H1 (cell line): ENCODE measurements around the gene EHD2. TPM values are rescaled to one million over a fixed set of nuclear protein-coding genes. Genes with fewer than 3 reads are reported as not detected.

Experiments
- CTCF ChIA-PET: fragments of 300-600 bp; sonication (Branson Sonifier 250); formaldehyde crosslinking; loops from one replicate; lab custom pipeline; 2021; ENCODE audit not compliant: partially characterized antibody; lab: Charles Lee
- POLR2A ChIA-PET: fragments of 300-600 bp; sonication (Branson Sonifier 250); formaldehyde crosslinking; loops from one replicate; lab custom pipeline; 2021; ENCODE audit warnings: inconsistent platforms; ENCODE audit not compliant: partially characterized antibody; lab: Charles Lee
- DNase-seq, 2 experiments: peaks; one replicate each; pipeline versions ENCODE4 v3.0.0 to v3.0.0-alpha.2; 2010 to 2022; ENCODE audit warnings: low spot score in 2 of 2, low read depth in 1 of 2, mixed read lengths in 1 of 2
- FAIRE-seq: peaks from 2 replicates; lab custom pipeline; 2011; peaks lifted over from hg19 to GRCh38; lab: Jason Lieb, UNC
- H2AFZ ChIP-seq: 2 replicates; pipeline ENCODE4 v1.8.1; 2012; ENCODE audit warnings: low read length, inconsistent platforms
- H2AK5ac ChIP-seq: 2 replicates; pipeline ENCODE4 v1.6.1; 2013; ENCODE audit warnings: low read depth, low read length
- H2BK120ac ChIP-seq: replicated peaks from 2 replicates; pipeline ENCODE3; 2013; ENCODE audit warnings: low read depth, low read length, inconsistent platforms
- H2BK12ac ChIP-seq: 2 replicates; pipeline ENCODE4 v1.6.1; 2013; ENCODE audit warnings: low read depth, low read length
- H2BK15ac ChIP-seq: 2 replicates; pipeline ENCODE4 v1.6.1; 2013; ENCODE audit warnings: low read length
- H2BK20ac ChIP-seq: 2 replicates; pipeline ENCODE4 v1.6.1; 2013; ENCODE audit warnings: low read length
- H2BK5ac ChIP-seq: 2 replicates; pipeline ENCODE4 v1.6.1; 2013; ENCODE audit warnings: low read depth, low read length
- H3K14ac ChIP-seq: 2 replicates; pipeline ENCODE4 v1.6.1; 2013; ENCODE audit warnings: inconsistent platforms; ENCODE audit not compliant: insufficient read length
- H3K18ac ChIP-seq: 2 replicates; pipeline ENCODE4 v1.6.1; 2013; ENCODE audit warnings: low read length; ENCODE audit errors: extremely low read depth
- H3K23ac ChIP-seq: 2 replicates; pipeline ENCODE4 v1.6.1; 2013; ENCODE audit warnings: inconsistent platforms; ENCODE audit not compliant: insufficient read length
- H3K23me2 ChIP-seq: 2 replicates; pipeline ENCODE4 v1.6.1; 2013; ENCODE audit warnings: low read depth, low read length
- H3K27ac ChIP-seq: 2 replicates; pipeline ENCODE4 v1.6.1; 2011; ENCODE audit warnings: low read depth, low read length, inconsistent platforms
- H3K27me3 ChIP-seq, 4 experiments: replicated peaks in 1 of 4; 1 replicate in 1 of 4; 2 replicates in 3 of 4; pipeline versions ENCODE4 v1.6.1 to v1.8.1; 2011 to 2013; ENCODE audit warnings: low read length in 3 of 4, mild to moderate bottlenecking in 3 of 4, inconsistent platforms in 2 of 4, mixed read lengths in 2 of 4, moderate library complexity in 1 of 4; ENCODE audit not compliant: control insufficient read depth in 3 of 4, insufficient read depth in 3 of 4; ENCODE audit errors: extremely low read depth in 1 of 4
- H3K36me3 ChIP-seq, 4 experiments: 2 replicates each; pipeline versions ENCODE4 v1.6.1 to v1.8.1; 2011 to 2013; ENCODE audit warnings: mild to moderate bottlenecking in 4 of 4, low read length in 3 of 4, moderate library complexity in 2 of 4, control low read depth in 1 of 4, inconsistent platforms in 1 of 4; ENCODE audit not compliant: insufficient read depth in 4 of 4, control insufficient read depth in 2 of 4
- H3K4ac ChIP-seq: replicated peaks from 2 replicates; pipeline ENCODE3; 2013; ENCODE audit warnings: low read length, low read depth, mixed read lengths, inconsistent platforms; ENCODE audit not compliant: insufficient read length
- H3K4me1 ChIP-seq, 4 experiments: replicated peaks in 1 of 4; 1 replicate in 1 of 4; 2 replicates in 3 of 4; pipeline versions ENCODE4 v1.6.1 to v1.8.1; 2011 to 2013; ENCODE audit warnings: low read length in 3 of 4, inconsistent platforms in 2 of 4, mixed read lengths in 1 of 4; ENCODE audit not compliant: insufficient read depth in 4 of 4, control insufficient read depth in 3 of 4
- H3K4me2 ChIP-seq, 2 experiments: 2 replicates each; pipeline versions ENCODE4 v1.6.1 to v1.8.1; 2011 to 2013; ENCODE audit warnings: low read depth in 2 of 2, low read length in 2 of 2, control low read depth in 1 of 2, inconsistent platforms in 1 of 2, mild to moderate bottlenecking in 1 of 2; ENCODE audit not compliant: insufficient read depth in 1 of 2
- H3K4me3 ChIP-seq, 4 experiments: fragments of 200-600, 300-600 bp in 1 of 4; sonication (generic), shearing (Covaris generic), sonication (Bioruptor Twin) in 1 of 4; 2 replicates each; pipeline versions ENCODE4 v1.5.1 to v1.8.1; 2011 to 2016; ENCODE audit warnings: low read length in 4 of 4, low read depth in 3 of 4, control low read depth in 2 of 4, inconsistent platforms in 2 of 4, mild to moderate bottlenecking in 2 of 4, mixed read lengths in 1 of 4, moderate library complexity in 1 of 4; ENCODE audit not compliant: insufficient read depth in 2 of 4; ENCODE audit errors: extremely low read depth in 1 of 4
- H3K56ac ChIP-seq: replicated peaks from 2 replicates; pipeline ENCODE3; 2013; ENCODE audit warnings: low read depth, mild to moderate bottlenecking, mixed read lengths, low read length, inconsistent platforms; ENCODE audit not compliant: insufficient read length
- H3K79me1 ChIP-seq: 2 replicates; pipeline ENCODE4 v1.6.1; 2013; ENCODE audit warnings: low read depth, low read length, control low read depth
- H3K79me2 ChIP-seq, 2 experiments: 2 replicates each; pipeline versions ENCODE4 v1.6.1 to v1.8.1; 2012 to 2013; ENCODE audit warnings: low read length in 2 of 2, mild to moderate bottlenecking in 2 of 2, inconsistent platforms in 1 of 2; ENCODE audit not compliant: insufficient read depth in 2 of 2, control insufficient read depth in 1 of 2
- H3K9ac ChIP-seq, 4 experiments: replicated peaks in 1 of 4; 1 replicate in 1 of 4; 2 replicates in 3 of 4; pipeline versions ENCODE4 v1.6.1 to v1.8.1; 2011 to 2013; ENCODE audit warnings: low read depth in 3 of 4, low read length in 3 of 4, control low read depth in 2 of 4, mild to moderate bottlenecking in 2 of 4, moderate library complexity in 2 of 4, inconsistent platforms in 1 of 4; ENCODE audit errors: extremely low read depth in 1 of 4
- H3K9me3 ChIP-seq, 2 experiments: 2 replicates each; pipeline versions ENCODE4 v1.6.1 to v1.8.1; 2012 to 2013; ENCODE audit warnings: mild to moderate bottlenecking in 2 of 2, moderate library complexity in 2 of 2, control low read depth in 1 of 2, inconsistent platforms in 1 of 2, low read depth in 1 of 2, low read length in 1 of 2, mixed read lengths in 1 of 2; ENCODE audit not compliant: insufficient read depth in 2 of 2
- H4K20me1 ChIP-seq, 2 experiments: replicated peaks in 1 of 2; 2 replicates each; pipeline versions ENCODE3 to v1.8.1; 2011 to 2013; ENCODE audit warnings: inconsistent platforms in 2 of 2, low read length in 2 of 2, mild to moderate bottlenecking in 1 of 2; ENCODE audit not compliant: insufficient read depth in 2 of 2, control insufficient read depth in 1 of 2
- H4K5ac ChIP-seq: 2 replicates; pipeline ENCODE4 v1.6.1; 2013; ENCODE audit warnings: low read length, low read depth, mixed read lengths, inconsistent platforms; ENCODE audit not compliant: insufficient read length
- H4K8ac ChIP-seq: 2 replicates; pipeline ENCODE4 v1.8.0; 2013; ENCODE audit warnings: mild to moderate bottlenecking, moderate library complexity, low read length, inconsistent platforms; ENCODE audit not compliant: insufficient read depth; ENCODE audit errors: extremely low read depth
- H4K91ac ChIP-seq: replicated peaks from 2 replicates; pipeline ENCODE3; 2013; ENCODE audit warnings: low read length, mixed read lengths, inconsistent platforms; ENCODE audit not compliant: insufficient read length
- ASH2L ChIP-seq: fragments of 200-600, 300-600 bp; sonication (generic); IDR thresholded peaks from one replicate; pipeline ENCODE4 v1.7.1; 2017; ENCODE audit warnings: low read length
- CBX8 ChIP-seq: fragments of 300-800, 300-1000 bp; sonication (generic); IDR thresholded peaks from 2 replicates; pipeline ENCODE4 v1.7.1; 2016; ENCODE audit warnings: low read depth, low read length, borderline replicate concordance
- GABPA ChIP-seq: IDR thresholded peaks from 2 replicates; pipeline ENCODE4 v1.6.1; 2011; ENCODE audit warnings: mild to moderate bottlenecking, low read length, moderate library complexity, borderline replicate concordance; ENCODE audit not compliant: insufficient read depth
- HDAC6 ChIP-seq: IDR thresholded peaks from one replicate; pipeline ENCODE4 v1.7.1; 2012; ENCODE audit warnings: low read depth, mild to moderate bottlenecking, inconsistent platforms, low read length, moderate library complexity
- JUN ChIP-seq: IDR thresholded peaks from 2 replicates; pipeline ENCODE4 v1.6.1; 2011; ENCODE audit warnings: low read depth, mild to moderate bottlenecking, improper control_type of control experiment, low read length
- POU5F1 ChIP-seq: IDR thresholded peaks from 2 replicates; pipeline ENCODE4 v1.6.1; 2011; ENCODE audit warnings: low read depth, mild to moderate bottlenecking, low read length, moderate library complexity
- RBBP5 ChIP-seq: IDR thresholded peaks from 2 replicates; pipeline ENCODE4 v1.7.1; 2012; ENCODE audit warnings: low read depth, mild to moderate bottlenecking, inconsistent platforms, low read length, moderate library complexity, borderline replicate concordance
- TBP ChIP-seq: IDR thresholded peaks from 2 replicates; pipeline ENCODE4 v1.6.1; 2011; ENCODE audit warnings: low read depth, low read length, improper control_type of control experiment
- WGBS, 2 experiments: shearing (Covaris generic) in 1 of 2; methylation state at CpG; one replicate each; pipeline versions ENCODE4 v1.1.6 to v1.1.7; 2013 to 2015; ENCODE audit warnings: low lambda C conversion rate in 2 of 2, mixed read lengths in 2 of 2, inconsistent platforms in 1 of 2, low coverage in 1 of 2, missing lambda C conversion rate in 1 of 2; ENCODE audit not compliant: insufficient replicate concordance in 2 of 2, insufficient coverage in 1 of 2, insufficient read length in 1 of 2; ENCODE audit errors: extremely low coverage in 1 of 2, missing lambda C conversion rate in 1 of 2; 5-methylcytosine and 5-hydroxymethylcytosine counted together
- polyA plus RNA-seq, 7 experiments: library from polyadenylated mRNA; depleted of rRNA in 3 of 7; stranded (reverse) in 5 of 7; unstranded in 2 of 7; fragments of >200 nt in 5 of 7; fragments of 200-250 nt in 2 of 7; gene quantifications; 1 replicate in 5 of 7; 2 replicates in 1 of 7; 4 replicates in 1 of 7; pipeline versions ENCODE4 v1.2.1 to v1.2.3, GENCODE V29; 2011 to 2013; ENCODE audit warnings: missing spikeins in 2 of 7, mixed read lengths in 2 of 7
- total RNA-seq: library from RNA; stranded (reverse); fragmentation: NEBNext Ultra II Directional; extraction: Animal tissue kit (Norgen Biotek cat#: 25700); gene quantifications from 2 replicates; pipeline ENCODE4 v1.2.1, GENCODE V29; 2021

EHD2 gene
- total and polyA plus RNA-seq, 2 of the 8 experiments (the other 6 are each of a cell fraction or from before 2014, with no cell fraction given), result 4.5 to 14.3 TPM

DNA sequence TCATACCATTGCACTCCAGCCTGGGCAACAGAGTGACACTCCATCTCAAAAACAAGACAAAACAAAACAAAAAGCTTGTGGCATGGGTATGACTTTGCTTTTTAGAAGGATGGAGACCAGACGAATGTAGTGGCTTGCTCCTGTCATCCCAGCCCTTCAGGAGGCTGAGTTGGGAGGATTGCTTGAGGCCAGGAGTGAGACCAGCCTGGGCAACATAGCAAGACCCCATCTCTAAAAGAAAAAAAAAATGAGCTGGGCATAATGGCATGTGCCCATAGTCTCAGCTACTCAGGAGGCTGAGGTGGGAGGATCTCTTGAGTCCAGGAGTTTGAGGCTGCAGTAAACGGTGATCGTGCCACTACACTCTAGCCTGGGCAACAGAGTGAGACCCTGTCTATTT lies 48.9 kb downstream of the EHD2 start:
- H2AFZ ChIP-seq, result no peak overlapping the region
- WGBS, 2 experiments, result 96% methylated on average over 2 of the region's 3 CpGs; no CpG with 5 or more reads in 1 of the 2 experiments
- no peak overlapping the region for H2BK20ac ChIP-seq
- H3K79me1 ChIP-seq, result no peaks in the 10 kb centered on the region; the same call in 1 of the 2 replicates
- H2BK15ac ChIP-seq, result no peak overlapping the region
- H4K5ac ChIP-seq, result no peak overlapping the region
- no peak overlapping the region for H2BK12ac ChIP-seq
- H3K79me2 ChIP-seq, result no peaks in the 10 kb centered on the region
- POLR2A ChIA-PET, result interaction anchor here (0.6 to 11.0 kb wide), 4 partner anchors 15 to 94 kb away, joined by 3 to 204 read pairs (median 4); partner anchors contain the start of gene NOP53
- H4K91ac ChIP-seq, result no peak overlapping the region
- H2AK5ac ChIP-seq, result no peak overlapping the region
- H3K36me3 ChIP-seq, result peaks cover 0 to 23% (median 14%) of the 10 kb centered on the region in 4 experiments; a peak in 6 of 8 replicates
- H2BK120ac ChIP-seq, result no peak overlapping the region
- no peak overlapping the region for H3K4me3 ChIP-seq
- H3K56ac ChIP-seq, result no peak overlapping the region
- H3K18ac ChIP-seq, result no peak overlapping the region
- H3K27ac ChIP-seq, result no peak overlapping the region
- no peak overlapping the region for H3K23ac ChIP-seq
- H3K4ac ChIP-seq, result no peak overlapping the region
- CTCF ChIA-PET, result interaction anchor here (1.0 kb wide), 1 partner anchor 33 kb away, joined by 4 read pairs; no protein-coding TSS in a partner anchor
- H3K9me3 ChIP-seq, result no peaks in the 10 kb centered on the region
- DNase-seq (no peak), FAIRE-seq (no peak)
- H3K27me3 ChIP-seq, result no peaks in the 10 kb centered on the region
- peaks cover 2% of the 10 kb centered on the region in 2 experiments for H4K20me1 ChIP-seq
- TF ChIP-seq JUN (no peak), TBP (no peak), ASH2L (no peak), RBBP5 (no peak), GABPA (no peak), HDAC6 (no peak), CBX8 (no peak), POU5F1 (no peak)
- no peak overlapping the region for H3K4me2 ChIP-seq
- H2BK5ac ChIP-seq, result no peak overlapping the region
- no peak overlapping the region for H4K8ac ChIP-seq
- H3K9ac ChIP-seq, result no peak overlapping the region
- H3K4me1 ChIP-seq, result peaks cover 0 to 6% (median 3%) of the 10 kb centered on the region in 4 experiments; a peak in 5 of 7 replicates
- no peaks in the 10 kb centered on the region for H3K23me2 ChIP-seq
- no peak overlapping the region for H3K14ac ChIP-seq
